Measurements from ENCODE around the gene OR2G2. TPM values are rescaled to one million over a fixed set of nuclear protein-coding genes. Genes with fewer than 3 reads are reported as not detected.

Gene OR2G2, protein sequence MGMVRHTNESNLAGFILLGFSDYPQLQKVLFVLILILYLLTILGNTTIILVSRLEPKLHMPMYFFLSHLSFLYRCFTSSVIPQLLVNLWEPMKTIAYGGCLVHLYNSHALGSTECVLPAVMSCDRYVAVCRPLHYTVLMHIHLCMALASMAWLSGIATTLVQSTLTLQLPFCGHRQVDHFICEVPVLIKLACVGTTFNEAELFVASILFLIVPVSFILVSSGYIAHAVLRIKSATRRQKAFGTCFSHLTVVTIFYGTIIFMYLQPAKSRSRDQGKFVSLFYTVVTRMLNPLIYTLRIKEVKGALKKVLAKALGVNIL
- total RNA-seq, result not detected in 2 replicates

DNA sequence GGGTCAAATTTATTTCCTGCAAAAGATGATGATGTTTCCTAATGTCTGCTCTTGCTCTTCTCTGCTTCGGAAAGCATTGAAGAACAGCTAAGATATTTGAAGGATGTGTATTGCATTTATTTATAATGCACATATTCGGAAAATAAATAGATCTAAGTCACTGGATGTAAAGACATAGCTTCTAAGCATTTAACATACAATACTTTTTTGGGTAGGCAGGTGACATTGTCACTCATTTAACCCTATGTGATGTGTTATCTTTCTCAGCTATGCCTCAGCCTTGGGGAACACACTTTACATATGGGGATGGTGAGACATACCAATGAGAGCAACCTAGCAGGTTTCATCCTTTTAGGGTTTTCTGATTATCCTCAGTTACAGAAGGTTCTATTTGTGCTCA lies at the start of gene OR2G2:
Gene OR2G2 (plus strand): TSS at position 301 of the 400 bp plus-strand sequence. CDS start 0 bp downstream, at position 301.

DNA sequence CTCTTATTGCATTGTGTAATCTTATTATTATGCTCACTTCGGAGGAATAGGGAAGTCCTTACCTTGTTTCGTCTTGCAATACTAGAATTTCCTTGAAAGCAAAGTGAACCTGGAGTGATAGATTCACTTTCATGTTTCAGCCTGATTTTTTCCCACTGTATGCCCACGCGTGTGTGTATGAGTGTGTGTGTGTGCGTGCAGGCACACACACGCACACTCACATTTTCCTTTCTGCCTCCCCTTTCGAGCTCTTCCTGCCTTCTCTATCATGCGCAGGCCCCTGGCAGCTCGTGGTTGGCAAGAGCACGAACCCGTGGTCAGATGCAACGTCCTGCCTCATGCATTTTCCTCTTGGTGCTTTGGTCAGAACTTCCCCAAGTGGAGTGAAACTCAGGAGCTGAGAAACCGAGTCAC lies 39.4 kb upstream of the OR2G2 start, which contains the start of gene GCSAML:
Gene GCSAML (plus strand): TSS at position 366 of the 414 bp plus-strand sequence. CDS start 58 bp downstream, outside the sequence.

DNA sequence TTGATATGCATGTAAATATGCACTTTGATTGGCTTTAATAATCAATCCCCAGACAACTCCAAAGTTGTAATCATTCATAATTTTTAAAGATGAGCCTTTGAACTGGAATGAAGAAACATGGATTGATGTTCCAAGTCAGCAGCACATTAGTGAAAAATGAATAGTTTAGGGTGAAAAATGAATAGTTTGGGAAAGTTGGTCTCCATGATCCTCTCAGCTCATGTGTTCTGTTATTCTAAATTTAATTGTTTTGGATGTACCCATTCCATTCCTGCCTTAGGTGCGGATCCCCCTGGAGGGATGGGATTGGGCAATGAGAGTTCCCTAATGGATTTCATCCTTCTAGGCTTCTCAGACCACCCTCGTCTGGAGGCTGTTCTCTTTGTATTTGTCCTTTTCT lies 17.1 kb downstream of the OR2G2 start, which contains the start of gene OR2G3:
Gene OR2G3 (plus strand): TSS at position 301 of the 400 bp plus-strand sequence. CDS start 0 bp downstream, at position 301.

Small RNA genes lying within 50 kb of the gene (small RNA-seq; reads per million reads assigned to genes)
- not detected for gene RF00026 (ENCODE audit: low replicate concordance)

Other genes starting within 250 kb of the OR2G2 start
- gene NLRP3, start 172.2 kb upstream of the OR2G2 start, total RNA-seq, result 1.3 and 8.9 TPM in 2 replicates
- not detected in 2 replicates for gene OR2B11, start 130.3 kb upstream of the OR2G2 start, total RNA-seq
- under 0.01 TPM in 1 of 2 replicates, not detected in the other for gene OR2C3, start 51.9 kb upstream of the OR2G2 start, total RNA-seq
- under 0.01 TPM in 2 replicates for gene GCSAML, start 39.2 kb upstream of the OR2G2 start, total RNA-seq
- gene OR2G3, start 17.2 kb downstream of the OR2G2 start, total RNA-seq, result not detected in 2 replicates
- gene OR13G1, start 91.4 kb downstream of the OR2G2 start, total RNA-seq, result not detected in 2 replicates
- gene OR6F1, start 128.3 kb downstream of the OR2G2 start, total RNA-seq, result not detected in 2 replicates
- gene OR14K1, start 150.3 kb downstream of the OR2G2 start, total RNA-seq, result not detected in 2 replicates
- gene OR14A2, start 159.8 kb downstream of the OR2G2 start, total RNA-seq, result not detected in 2 replicates
- not detected in 2 replicates for gene OR1C1, start 172.2 kb downstream of the OR2G2 start, total RNA-seq
- not detected in 2 replicates for gene OR14A16, start 235.8 kb downstream of the OR2G2 start, total RNA-seq

All from placental pericyte (primary cell).